Liver (tissue), 3 donors: ENCODE results near the gene SPARC.
"Not testable (repeated sequence)": the region's sequence is repeated elsewhere in the genome, so short reads cannot be mapped to it uniquely, and the experiment has no call there.

Source experiments
- EGR1 ChIP-seq, 2 donors: IDR thresholded peaks; 2 replicates each; pipeline ENCODE4 v1.6.1; 2016 to 2018; ENCODE audit warnings: antibody characterized with exemption in 2 of 2, low read depth in 2 of 2
- GABPA ChIP-seq, 2 donors: IDR thresholded peaks in 1 of 2; conservative IDR thresholded peaks in 1 of 2; 2 replicates each; pipeline ENCODE4 v1.6.1; 2016; ENCODE audit warnings: antibody characterized with exemption in 2 of 2, mild to moderate bottlenecking in 1 of 2, moderate library complexity in 1 of 2
- HNF4A ChIP-seq, 2 donors: conservative IDR thresholded peaks; 2 replicates each; pipeline ENCODE4 v1.6.1; 2016; ENCODE audit warnings: antibody characterized with exemption in 2 of 2, mild to moderate bottlenecking in 2 of 2
- JUND ChIP-seq, 2 donors: IDR thresholded peaks; 2 replicates each; pipeline ENCODE4 v1.6.1; 2016; ENCODE audit warnings: antibody characterized with exemption in 2 of 2
- RAD21 ChIP-seq, 2 donors: IDR thresholded peaks; 2 replicates each; pipeline ENCODE4 v1.6.1; 2016; ENCODE audit warnings: antibody characterized with exemption in 2 of 2, mild to moderate bottlenecking in 2 of 2
- SP1 ChIP-seq: IDR thresholded peaks from 2 replicates; pipeline ENCODE4 v1.6.1; 2018; ENCODE audit warnings: antibody characterized with exemption, mild to moderate bottlenecking
- TAF1 ChIP-seq: conservative IDR thresholded peaks from 2 replicates; pipeline ENCODE4 v1.6.1; 2016; ENCODE audit warnings: antibody characterized with exemption, mild to moderate bottlenecking
- YY1 ChIP-seq: IDR thresholded peaks from 2 replicates; pipeline ENCODE4 v1.6.1; 2016; ENCODE audit warnings: antibody characterized with exemption, mild to moderate bottlenecking
- TF ChIP-seq, protein P1 (sequence below): fragments of 150-350 bp; IDR thresholded peaks from 2 replicates; pipeline ENCODE4 v1.5.1; 2017; ENCODE audit warnings: improper control_type of control experiment, low read depth, low read length; ENCODE audit not compliant: missing input control
- TF ChIP-seq, protein P2 (sequence below): IDR thresholded peaks from 2 replicates; pipeline ENCODE4 v1.6.1; 2016; ENCODE audit warnings: antibody characterized with exemption, mild to moderate bottlenecking
- TF ChIP-seq, protein P3 (sequence below): IDR thresholded peaks from 2 replicates; pipeline ENCODE4 v1.6.1; 2016; ENCODE audit warnings: antibody characterized with exemption
- TF ChIP-seq, protein P4 (sequence below): IDR thresholded peaks from 2 replicates; pipeline ENCODE4 v1.6.1; 2016; ENCODE audit warnings: antibody characterized with exemption
- donor health status: healthy.
- donor health status: healthy.

DNA sequence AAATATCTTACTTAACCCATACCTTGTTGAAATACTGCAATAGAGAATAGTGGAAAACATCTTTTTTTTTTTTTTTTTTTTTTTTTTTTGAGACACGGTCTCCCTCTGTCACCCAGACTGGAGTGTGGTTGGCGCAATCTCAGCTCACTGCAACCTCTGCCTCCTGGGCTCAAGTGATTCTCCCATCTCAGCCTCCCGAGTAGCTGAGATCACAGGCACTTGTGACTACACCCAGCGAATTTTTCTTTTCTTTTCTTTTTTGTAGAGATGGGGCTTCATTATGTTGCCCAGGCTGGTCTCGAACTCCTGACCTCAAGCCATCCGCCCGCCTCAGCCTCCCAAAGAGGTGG lies 6.6 kb downstream of the SPARC start:
- TF ChIP-seq, protein P1, sequence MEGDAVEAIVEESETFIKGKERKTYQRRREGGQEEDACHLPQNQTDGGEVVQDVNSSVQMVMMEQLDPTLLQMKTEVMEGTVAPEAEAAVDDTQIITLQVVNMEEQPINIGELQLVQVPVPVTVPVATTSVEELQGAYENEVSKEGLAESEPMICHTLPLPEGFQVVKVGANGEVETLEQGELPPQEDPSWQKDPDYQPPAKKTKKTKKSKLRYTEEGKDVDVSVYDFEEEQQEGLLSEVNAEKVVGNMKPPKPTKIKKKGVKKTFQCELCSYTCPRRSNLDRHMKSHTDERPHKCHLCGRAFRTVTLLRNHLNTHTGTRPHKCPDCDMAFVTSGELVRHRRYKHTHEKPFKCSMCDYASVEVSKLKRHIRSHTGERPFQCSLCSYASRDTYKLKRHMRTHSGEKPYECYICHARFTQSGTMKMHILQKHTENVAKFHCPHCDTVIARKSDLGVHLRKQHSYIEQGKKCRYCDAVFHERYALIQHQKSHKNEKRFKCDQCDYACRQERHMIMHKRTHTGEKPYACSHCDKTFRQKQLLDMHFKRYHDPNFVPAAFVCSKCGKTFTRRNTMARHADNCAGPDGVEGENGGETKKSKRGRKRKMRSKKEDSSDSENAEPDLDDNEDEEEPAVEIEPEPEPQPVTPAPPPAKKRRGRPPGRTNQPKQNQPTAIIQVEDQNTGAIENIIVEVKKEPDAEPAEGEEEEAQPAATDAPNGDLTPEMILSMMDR = not testable (repeated sequence)
- TF ChIP-seq GABPA (IDR thresholded peaks at IDR 0.05 in 1 of 2, conservative IDR thresholded peaks at IDR 0.05 in 1 of 2); YY1; RAD21 (IDR thresholded peaks at IDR 0.05); SP1; EGR1 (IDR thresholded peaks at IDR 0.05; ENCODE audit: low read depth in 2 of 2); HNF4A (conservative IDR thresholded peaks at IDR 0.05); JUND (IDR thresholded peaks at IDR 0.05); TAF1: not testable (repeated sequence)
- TF ChIP-seq, protein P2, sequence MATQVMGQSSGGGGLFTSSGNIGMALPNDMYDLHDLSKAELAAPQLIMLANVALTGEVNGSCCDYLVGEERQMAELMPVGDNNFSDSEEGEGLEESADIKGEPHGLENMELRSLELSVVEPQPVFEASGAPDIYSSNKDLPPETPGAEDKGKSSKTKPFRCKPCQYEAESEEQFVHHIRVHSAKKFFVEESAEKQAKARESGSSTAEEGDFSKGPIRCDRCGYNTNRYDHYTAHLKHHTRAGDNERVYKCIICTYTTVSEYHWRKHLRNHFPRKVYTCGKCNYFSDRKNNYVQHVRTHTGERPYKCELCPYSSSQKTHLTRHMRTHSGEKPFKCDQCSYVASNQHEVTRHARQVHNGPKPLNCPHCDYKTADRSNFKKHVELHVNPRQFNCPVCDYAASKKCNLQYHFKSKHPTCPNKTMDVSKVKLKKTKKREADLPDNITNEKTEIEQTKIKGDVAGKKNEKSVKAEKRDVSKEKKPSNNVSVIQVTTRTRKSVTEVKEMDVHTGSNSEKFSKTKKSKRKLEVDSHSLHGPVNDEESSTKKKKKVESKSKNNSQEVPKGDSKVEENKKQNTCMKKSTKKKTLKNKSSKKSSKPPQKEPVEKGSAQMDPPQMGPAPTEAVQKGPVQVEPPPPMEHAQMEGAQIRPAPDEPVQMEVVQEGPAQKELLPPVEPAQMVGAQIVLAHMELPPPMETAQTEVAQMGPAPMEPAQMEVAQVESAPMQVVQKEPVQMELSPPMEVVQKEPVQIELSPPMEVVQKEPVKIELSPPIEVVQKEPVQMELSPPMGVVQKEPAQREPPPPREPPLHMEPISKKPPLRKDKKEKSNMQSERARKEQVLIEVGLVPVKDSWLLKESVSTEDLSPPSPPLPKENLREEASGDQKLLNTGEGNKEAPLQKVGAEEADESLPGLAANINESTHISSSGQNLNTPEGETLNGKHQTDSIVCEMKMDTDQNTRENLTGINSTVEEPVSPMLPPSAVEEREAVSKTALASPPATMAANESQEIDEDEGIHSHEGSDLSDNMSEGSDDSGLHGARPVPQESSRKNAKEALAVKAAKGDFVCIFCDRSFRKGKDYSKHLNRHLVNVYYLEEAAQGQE = not testable (repeated sequence)
- TF ChIP-seq, protein P3, sequence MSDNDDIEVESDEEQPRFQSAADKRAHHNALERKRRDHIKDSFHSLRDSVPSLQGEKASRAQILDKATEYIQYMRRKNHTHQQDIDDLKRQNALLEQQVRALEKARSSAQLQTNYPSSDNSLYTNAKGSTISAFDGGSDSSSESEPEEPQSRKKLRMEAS = not testable (repeated sequence)
- TF ChIP-seq, protein P4, sequence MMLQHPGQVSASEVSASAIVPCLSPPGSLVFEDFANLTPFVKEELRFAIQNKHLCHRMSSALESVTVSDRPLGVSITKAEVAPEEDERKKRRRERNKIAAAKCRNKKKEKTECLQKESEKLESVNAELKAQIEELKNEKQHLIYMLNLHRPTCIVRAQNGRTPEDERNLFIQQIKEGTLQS = not testable (repeated sequence)
